ENCODE data around the gene CD180. TPM values are rescaled to one million over a fixed set of nuclear protein-coding genes. Genes with fewer than 3 reads are reported as not detected.

Gene CD180
- total RNA-seq, 1 experiment from 2014 or later: not detected

DNA sequence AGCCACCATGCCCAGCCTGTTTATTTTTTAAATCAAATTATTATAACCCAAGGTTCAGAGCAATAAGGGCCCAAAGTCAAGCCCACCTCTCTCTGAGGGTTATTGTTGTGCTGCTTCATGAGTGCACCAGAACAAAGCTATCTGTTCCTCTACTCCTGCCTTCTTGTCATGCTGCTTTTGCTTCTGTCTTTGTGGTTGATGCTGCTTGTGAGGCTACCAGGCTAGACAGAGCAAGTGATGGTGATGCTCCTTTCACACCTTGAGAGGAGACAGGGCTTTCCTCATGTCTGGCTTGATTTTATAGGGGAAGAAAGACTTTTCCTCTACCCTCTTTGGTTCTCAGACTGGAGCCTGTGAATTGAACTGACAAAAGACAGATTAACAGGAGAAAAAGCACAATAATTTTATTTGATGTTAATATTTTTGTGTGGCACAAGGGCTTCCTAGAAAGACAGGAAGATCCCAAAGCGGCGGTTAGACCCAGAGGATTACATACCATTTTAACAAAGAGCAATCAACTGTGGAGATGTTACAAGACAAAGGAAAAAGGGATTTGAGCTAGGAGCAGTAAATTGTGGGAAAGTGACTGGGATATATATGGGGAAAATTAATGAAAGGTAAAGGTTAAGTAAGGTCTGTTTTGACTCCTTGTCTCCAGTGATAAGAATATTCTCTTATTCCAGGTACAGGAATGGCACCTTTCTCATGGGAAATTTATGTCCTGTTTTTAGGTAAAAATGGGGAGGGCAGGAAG, 4.4 kb upstream of the CD180 start:
- H3K4me2 ChIP-seq (ENCODE audit: low read length): no peak overlapping the region
- no peak for TF ChIP-seq SRF (IDR thresholded peaks at IDR 0.05; ENCODE audit: low read depth)
- no peak for TF ChIP-seq ELF1 (IDR thresholded peaks at IDR 0.05; ENCODE audit: borderline replicate concordance, low read depth)
- H3K27me3 ChIP-seq (ENCODE audit: insufficient read depth, low read length): no peaks in the 10 kb centered on the region
- BruUV-seq (replicated peaks): no TSS peak
- H4K20me1 ChIP-seq (ENCODE audit: insufficient read depth): no peaks in the 10 kb centered on the region
- DNase-seq (ENCODE audit: low read depth, low spot score) (no peak), ATAC-seq (no peak)
- peaks cover 0 to 12% of the 10 kb centered on the region in 2 experiments; a peak in 3 of 4 replicates for H3K4me1 ChIP-seq (ENCODE audit: control insufficient read depth in 1 of 2, insufficient read depth in 2 of 2, low read length in 2 of 2)
- intact Hi-C loops (cut with micrococcal nuclease): loop anchor here (10.0 kb wide), 1 partner anchor 896 kb away; no protein-coding TSS in a partner anchor
- H3K4me3 ChIP-seq (replicated peaks in 1 of 2; ENCODE audit: low read depth in 1 of 2, low read length in 2 of 2): no peak overlapping the region
- H3K27ac ChIP-seq (ENCODE audit: low read depth, low read length): no peak overlapping the region
- H3K9me3 ChIP-seq (ENCODE audit: control insufficient read depth in 1 of 2, insufficient read depth in 1 of 2, low read depth in 1 of 2, low read length in 2 of 2): no peaks in the 10 kb centered on the region
- H3K36me3 ChIP-seq (ENCODE audit: control insufficient read depth in 1 of 2, insufficient read depth in 2 of 2, low read length in 2 of 2): no peaks in the 10 kb centered on the region
- ChIA-PET CTCF (no interaction called here), POLR2A (no interaction called here), RAD21 (ENCODE audit: low non-redundant PET in 1 of 2, low total read pairs in 2 of 2, uncharacterized antibody in 2 of 2, unreplicated experiment in 2 of 2) (no interaction called here)
- H2AFZ ChIP-seq (ENCODE audit: low read depth, low read length, poor library complexity, severe bottlenecking): no peak overlapping the region
- H3K79me2 ChIP-seq (ENCODE audit: insufficient read depth, low read length): no peaks in the 10 kb centered on the region
- H3K9ac ChIP-seq (ENCODE audit: low read length): no peak overlapping the region
- H3K9me2 ChIP-seq (ENCODE audit: insufficient read depth): no peaks in the 10 kb centered on the region

DNA sequence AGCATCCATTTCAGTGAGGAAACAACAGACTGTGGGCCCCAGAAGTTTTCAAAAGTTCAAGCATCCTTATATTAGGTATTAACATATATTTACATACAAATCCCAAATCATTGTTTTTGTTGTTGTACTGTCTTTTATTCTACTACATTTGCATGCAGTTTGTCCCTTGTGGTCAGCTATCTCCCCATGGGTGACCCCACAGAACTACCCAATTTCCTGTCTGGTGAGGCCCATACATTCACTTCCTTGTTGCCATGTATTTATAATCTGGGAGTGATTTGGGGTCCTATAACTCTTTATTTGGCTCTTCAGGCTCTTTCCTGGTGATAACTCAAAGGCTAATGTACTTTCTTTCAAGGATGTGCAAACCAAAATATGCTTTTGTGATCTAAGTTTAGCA, 3.3 kb upstream of the CD180 start:
- Histone ChIP-seq H3K27ac (ENCODE audit: low read depth, low read length) (no peak overlapping the region), H3K9ac (ENCODE audit: low read length) (no peak overlapping the region), H3K9me2 (ENCODE audit: insufficient read depth) (no peaks in the 10 kb centered on the region), H3K4me3 (replicated peaks in 1 of 2; ENCODE audit: low read depth in 1 of 2, low read length in 2 of 2) (no peak overlapping the region), H3K4me1 (ENCODE audit: control insufficient read depth in 1 of 2, insufficient read depth in 2 of 2, low read length in 2 of 2) (peaks cover 0 to 10% of the 10 kb centered on the region in 2 experiments; a peak in 3 of 4 replicates), H2AFZ (ENCODE audit: low read depth, low read length, poor library complexity, severe bottlenecking) (no peak overlapping the region), H3K9me3 (ENCODE audit: control insufficient read depth in 1 of 2, insufficient read depth in 1 of 2, low read depth in 1 of 2, low read length in 2 of 2) (no peaks in the 10 kb centered on the region), H3K36me3 (ENCODE audit: control insufficient read depth in 1 of 2, insufficient read depth in 2 of 2, low read length in 2 of 2) (no peaks in the 10 kb centered on the region), H4K20me1 (ENCODE audit: insufficient read depth) (no peaks in the 10 kb centered on the region), H3K4me2 (ENCODE audit: low read length) (no peak overlapping the region), H3K27me3 (ENCODE audit: insufficient read depth, low read length) (no peaks in the 10 kb centered on the region), H3K79me2 (ENCODE audit: insufficient read depth, low read length) (no peaks in the 10 kb centered on the region)
- ChIA-PET RAD21 (ENCODE audit: low non-redundant PET in 1 of 2, low total read pairs in 2 of 2, uncharacterized antibody in 2 of 2, unreplicated experiment in 2 of 2) (no interaction called here), CTCF (no interaction called here), POLR2A (no interaction called here)
- no TSS peak for BruUV-seq (replicated peaks)
- ATAC-seq (no peak), DNase-seq (ENCODE audit: low read depth, low spot score) (no peak)
- intact Hi-C loops (cut with micrococcal nuclease): loop anchor here (10.0 kb wide), 1 partner anchor 895 kb away; no protein-coding TSS in a partner anchor
- TF ChIP-seq EZH2 (IDR thresholded peaks at IDR 0.05): no peak
- TF ChIP-seq SRF (IDR thresholded peaks at IDR 0.05; ENCODE audit: low read depth): no peak
- no peak for TF ChIP-seq EGR1 (IDR thresholded peaks at IDR 0.05; ENCODE audit: low read depth)
- TF ChIP-seq EZH2phosphoT487 (IDR thresholded peaks at IDR 0.05; ENCODE audit: borderline replicate concordance): no peak
- no peak for TF ChIP-seq FOSL1 (IDR thresholded peaks at IDR 0.05; ENCODE audit: low read depth)
- TF ChIP-seq ZFX (IDR thresholded peaks at IDR 0.05): no peak
- TF ChIP-seq CEBPB (IDR thresholded peaks at IDR 0.05; ENCODE audit: low read depth): no peak

All from HCT116 (cell line).